ENCODE results near the gene OR10G6.

DNA sequence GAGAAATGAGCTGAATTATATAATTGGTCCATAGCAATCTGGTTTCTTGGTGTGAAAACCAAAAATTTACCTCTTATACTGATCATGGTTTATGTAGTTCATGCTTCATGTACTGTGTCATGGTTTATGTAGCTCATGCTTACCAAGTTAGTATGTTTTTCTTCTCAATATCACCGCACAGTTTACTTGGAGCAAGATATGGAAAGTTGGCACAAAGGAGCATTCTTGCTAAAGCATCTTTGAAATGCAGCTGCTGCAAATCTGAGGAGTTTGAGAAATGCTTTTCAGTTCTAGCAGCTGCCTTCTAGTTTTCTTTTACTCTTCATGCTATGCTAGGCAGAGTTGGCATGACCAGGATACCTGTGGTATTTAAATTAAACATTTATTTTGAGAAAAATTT lies 41.7 kb upstream of the OR10G6 start:
- TF ChIP-seq, protein P1, sequence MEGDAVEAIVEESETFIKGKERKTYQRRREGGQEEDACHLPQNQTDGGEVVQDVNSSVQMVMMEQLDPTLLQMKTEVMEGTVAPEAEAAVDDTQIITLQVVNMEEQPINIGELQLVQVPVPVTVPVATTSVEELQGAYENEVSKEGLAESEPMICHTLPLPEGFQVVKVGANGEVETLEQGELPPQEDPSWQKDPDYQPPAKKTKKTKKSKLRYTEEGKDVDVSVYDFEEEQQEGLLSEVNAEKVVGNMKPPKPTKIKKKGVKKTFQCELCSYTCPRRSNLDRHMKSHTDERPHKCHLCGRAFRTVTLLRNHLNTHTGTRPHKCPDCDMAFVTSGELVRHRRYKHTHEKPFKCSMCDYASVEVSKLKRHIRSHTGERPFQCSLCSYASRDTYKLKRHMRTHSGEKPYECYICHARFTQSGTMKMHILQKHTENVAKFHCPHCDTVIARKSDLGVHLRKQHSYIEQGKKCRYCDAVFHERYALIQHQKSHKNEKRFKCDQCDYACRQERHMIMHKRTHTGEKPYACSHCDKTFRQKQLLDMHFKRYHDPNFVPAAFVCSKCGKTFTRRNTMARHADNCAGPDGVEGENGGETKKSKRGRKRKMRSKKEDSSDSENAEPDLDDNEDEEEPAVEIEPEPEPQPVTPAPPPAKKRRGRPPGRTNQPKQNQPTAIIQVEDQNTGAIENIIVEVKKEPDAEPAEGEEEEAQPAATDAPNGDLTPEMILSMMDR (IDR thresholded peaks at IDR 0.05) = no peak
- TF ChIP-seq POLR2A (IDR thresholded peaks at IDR 0.05) (no peak), POLR2AphosphoS5 (IDR thresholded peaks at IDR 0.05) (no peak), EP300 (IDR thresholded peaks at IDR 0.05) (no peak)
